HG02943 (cell line): ENCODE data around the gene USP21.
A peak's percentile ranks its signal among the peaks of the same experiment; 100 is the strongest.
"Not testable (repeated sequence)": the region's sequence is repeated elsewhere in the genome, so short reads cannot be mapped to it uniquely, and the experiment has no call there.

ENCODE experiments used
- ATAC-seq: cut with Tn5 transposase; IDR thresholded peaks from one replicate; pipeline ENCODE4 v1.9.1; 2021; ENCODE audit warnings: mild to moderate bottlenecking, low read depth, moderate library complexity; ENCODE audit not compliant: unreplicated experiment

The USP21 gene, protein sequence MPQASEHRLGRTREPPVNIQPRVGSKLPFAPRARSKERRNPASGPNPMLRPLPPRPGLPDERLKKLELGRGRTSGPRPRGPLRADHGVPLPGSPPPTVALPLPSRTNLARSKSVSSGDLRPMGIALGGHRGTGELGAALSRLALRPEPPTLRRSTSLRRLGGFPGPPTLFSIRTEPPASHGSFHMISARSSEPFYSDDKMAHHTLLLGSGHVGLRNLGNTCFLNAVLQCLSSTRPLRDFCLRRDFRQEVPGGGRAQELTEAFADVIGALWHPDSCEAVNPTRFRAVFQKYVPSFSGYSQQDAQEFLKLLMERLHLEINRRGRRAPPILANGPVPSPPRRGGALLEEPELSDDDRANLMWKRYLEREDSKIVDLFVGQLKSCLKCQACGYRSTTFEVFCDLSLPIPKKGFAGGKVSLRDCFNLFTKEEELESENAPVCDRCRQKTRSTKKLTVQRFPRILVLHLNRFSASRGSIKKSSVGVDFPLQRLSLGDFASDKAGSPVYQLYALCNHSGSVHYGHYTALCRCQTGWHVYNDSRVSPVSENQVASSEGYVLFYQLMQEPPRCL

DNA sequence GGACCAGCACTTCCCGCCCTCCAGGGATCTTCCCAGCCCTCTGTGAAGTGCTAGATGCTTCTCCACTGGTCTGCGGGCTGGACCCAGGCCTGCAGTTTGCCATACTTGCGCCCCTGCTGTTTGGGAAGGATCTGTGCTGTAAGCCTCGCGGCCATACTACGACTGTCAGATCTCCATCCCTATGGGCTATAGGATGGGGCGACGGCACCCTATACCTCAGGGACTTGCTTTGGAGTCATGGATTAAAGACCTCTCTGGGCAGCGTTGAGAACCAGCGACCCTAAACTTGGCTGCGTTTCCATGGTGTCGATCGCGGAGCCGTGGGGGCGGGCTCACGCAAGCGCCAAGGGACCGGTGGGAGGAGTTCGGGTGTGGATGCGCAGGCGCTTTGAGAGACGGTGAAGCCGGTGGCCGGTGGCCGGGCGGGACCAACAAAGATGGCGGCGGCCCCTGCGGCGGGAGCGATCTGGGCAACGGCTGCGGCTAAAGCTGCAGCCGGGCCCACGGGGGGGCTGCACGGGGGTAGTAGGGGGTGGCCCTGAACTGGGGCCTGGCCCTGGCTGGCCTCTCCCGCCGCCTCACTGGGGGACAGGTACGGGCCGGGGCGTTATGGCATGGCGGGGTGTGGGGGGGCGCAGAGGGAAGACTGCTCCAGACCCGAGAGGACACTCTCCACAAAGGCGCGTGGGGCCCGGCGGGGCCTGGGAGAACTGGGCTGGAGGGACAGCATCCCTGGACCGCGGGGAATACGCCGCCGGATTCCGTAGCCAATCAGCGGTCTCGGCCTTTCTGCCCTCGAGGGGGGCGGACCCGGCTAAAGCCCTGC is at the start of gene USP21:
Gene USP21, plus strand, starts transcription at position 414 of the 826 bp plus-strand sequence. CDS start 1,141 bp downstream, outside the sequence.
- peak; percentile 83 for ATAC-seq

DNA sequence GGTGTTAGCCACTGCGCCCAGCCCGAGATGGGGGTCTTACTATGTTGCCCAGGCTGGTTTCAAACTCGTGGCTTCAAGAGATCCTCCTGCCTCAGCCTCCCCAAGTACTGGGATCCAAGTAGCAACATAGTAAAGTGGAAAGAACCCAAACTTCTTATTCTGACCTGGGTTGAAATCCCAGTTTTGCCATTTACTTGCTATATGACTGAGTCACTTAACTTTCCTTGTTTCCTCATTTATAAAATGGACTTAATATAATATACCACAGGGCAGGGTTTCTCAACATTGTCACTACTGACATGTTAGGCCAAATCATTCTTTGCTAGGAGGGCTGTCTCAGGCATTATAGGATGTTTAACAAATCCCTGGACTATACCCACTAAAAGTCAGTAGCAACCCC is 48.2 kb upstream of the USP21 start:
- ATAC-seq = no peak

DNA sequence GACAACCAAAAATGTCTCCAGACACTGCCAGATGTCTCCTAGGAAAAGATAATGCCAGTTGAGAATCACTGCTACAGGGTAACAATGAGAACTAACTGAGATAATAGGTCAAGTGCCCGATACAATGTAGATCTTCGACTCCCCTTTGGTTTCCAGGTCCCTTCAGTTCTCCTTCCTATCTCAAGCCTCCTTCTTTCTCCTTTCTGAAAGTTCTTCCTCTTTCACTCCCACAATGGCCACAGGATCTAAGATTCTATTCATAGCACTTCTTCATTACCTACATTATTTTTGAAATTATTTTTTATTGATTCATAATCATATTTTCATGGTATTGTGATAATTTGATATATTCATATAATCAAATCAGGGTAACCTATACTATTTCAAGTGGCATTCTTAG is 47.8 kb upstream of the USP21 start:
- ATAC-seq = no peak

DNA sequence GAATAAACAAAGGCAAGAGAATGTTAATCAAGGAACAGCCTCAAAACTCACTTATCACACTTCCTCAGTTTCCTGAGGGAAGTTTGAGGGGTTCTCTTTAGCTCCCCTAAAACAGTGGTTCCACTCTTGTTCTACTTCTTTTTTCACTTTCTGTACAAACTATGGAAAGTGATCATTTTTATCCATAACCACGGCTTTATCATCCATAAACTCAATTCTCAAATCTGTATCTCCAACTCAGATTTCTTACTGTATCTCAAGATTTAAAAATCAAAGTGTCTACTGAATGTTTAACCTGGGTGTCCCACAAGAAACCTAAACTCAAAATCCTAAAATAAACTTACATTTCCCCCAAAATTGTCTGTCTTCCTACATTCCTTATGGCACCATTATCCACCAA is 45.4 kb upstream of the USP21 start:
- no peak for ATAC-seq

DNA sequence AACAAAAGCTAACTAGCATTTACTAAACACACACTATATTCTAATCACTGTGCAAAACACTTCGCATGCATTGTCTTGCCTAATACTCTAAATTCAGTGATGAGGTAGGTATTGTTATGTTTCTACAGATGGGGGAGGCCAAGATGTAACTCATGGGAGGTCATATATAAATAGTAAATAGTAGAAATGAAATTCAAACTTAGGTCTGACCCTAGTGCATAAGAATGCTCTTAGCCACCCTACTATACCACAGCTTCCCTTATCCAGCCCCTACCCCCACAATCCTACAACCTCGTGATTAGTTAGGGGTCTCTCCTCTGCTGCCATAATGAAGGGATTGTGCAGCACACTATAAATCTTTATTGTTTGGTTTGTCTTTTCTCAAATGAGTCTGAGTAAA is 44.7 kb upstream of the USP21 start:
- ATAC-seq = no peak

DNA sequence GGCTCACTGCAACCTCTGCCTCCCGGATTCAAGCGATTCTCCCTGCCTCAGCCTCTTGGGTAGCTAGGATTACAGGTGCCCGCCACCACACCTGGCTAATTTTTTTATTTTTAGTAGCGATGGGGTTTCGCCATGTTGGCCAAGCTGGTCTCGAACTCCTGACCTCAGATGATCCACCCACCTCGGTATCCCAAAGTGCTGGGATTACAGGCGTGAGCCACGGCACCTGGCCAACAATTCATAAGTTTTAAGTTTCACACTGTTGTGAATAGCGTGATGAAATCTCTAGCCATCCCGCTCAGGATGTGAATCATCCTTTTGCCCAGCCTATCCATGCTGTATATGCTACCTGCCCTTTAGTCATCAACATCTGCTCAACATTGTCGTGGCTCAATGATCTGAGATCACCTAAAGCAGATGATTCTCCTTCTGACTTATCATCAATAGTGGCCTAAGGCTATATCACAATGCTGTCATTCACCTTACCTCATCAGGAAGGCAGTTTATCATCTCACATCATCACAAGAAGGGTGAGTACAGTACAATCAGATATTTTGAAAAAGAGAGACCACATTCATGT is 44.1 kb upstream of the USP21 start:
- ATAC-seq = no peak

DNA sequence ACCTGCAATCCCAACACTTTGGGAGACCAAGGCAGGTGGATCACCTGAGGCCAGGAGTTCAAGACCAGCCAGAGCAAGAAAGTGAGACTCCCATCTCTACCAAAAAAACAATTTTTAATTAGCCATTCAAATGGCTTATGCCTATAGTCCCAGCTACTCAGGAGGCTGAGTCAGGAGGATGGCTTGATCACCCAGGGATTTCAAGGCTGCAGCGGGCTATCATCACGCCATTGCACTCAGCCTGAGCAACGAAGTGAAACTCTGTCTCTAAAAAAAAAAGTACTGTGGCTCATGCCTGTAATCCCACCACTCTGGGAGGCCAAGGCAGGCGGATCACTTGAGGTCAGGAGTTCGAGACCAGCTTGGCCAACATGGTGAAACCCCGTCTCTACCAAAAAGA is 43.3 kb upstream of the USP21 start:
- ATAC-seq = not testable (repeated sequence)

DNA sequence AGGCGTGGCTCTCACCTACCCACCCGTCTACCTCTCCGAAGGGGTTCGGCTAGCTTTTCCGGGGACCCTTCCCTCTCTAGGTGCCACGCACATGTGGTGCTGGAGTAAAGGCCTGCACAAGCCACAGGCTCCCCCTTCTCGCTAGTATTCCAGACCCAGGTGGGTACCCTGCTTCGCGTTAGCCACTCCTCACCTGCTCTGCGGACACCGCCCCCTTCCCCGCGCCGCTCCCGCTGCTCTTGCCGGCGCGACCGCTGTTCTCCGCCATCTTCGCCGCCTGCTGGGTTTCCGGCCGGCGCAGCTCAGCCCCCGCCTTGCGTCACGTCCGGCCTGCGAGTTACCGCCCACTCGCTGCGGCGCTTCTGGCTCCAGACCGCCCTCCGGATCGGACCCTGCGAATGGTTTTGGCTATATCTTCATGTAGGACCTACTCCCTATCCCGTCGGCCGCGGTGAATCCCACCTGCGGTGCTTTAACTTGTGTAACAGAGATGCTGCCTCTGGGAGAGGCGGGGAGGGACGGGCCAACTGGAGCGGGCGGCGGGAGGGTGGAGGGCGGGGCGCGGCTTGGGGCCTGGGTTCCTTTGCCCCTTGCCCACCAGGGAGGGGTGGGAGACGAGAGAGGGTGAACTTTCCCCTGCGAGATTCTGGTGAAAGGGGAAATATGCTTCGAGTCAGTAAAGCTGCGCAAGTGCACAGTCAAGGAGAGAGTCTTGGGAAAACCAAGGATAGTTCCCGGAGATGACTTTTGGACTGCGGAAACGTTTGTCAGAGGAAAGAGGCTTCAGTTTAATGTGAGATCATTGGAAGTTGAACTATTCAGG is 41.3 kb upstream of the USP21 start, which contains the start of the genes NIT1 and PFDN2:
Gene NIT1, plus strand, starts transcription at position 347 of the 823 bp plus-strand sequence. Its CDS starts 72 bp downstream, at position 419.
Gene PFDN2, minus strand, starts transcription at position 279 of the 823 bp plus-strand sequence. Its CDS starts 11 bp downstream, at position 268.
- peak; percentile 73 for ATAC-seq

DNA sequence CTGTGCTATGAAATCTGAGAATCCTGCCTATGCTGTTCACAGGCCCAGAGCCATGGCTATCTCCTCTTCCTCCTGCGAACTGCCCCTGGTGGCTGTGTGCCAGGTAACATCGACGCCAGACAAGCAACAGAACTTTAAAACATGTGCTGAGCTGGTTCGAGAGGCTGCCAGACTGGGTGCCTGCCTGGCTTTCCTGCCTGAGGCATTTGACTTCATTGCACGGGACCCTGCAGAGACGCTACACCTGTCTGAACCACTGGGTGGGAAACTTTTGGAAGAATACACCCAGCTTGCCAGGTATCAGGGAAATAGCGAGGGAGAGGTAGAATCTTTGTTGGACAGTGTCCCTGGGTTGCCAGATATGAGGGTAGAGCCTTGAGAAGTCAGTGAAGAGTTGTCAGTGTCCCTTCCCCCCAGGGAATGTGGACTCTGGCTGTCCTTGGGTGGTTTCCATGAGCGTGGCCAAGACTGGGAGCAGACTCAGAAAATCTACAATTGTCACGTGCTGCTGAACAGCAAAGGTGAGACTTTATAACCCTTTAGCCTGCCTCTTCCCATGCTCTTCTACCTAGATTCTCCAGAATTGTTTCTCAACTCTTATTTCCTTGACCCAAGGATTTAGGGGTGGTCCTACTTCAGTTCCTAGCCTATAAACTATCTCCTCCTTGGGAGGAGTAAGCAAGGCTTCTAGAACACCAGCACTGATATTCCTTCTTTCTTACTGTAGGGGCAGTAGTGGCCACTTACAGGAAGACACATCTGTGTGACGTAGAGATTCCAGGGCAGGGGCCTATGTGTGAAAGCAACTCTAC is 40.0 kb upstream of the USP21 start:
- no peak for ATAC-seq

DNA sequence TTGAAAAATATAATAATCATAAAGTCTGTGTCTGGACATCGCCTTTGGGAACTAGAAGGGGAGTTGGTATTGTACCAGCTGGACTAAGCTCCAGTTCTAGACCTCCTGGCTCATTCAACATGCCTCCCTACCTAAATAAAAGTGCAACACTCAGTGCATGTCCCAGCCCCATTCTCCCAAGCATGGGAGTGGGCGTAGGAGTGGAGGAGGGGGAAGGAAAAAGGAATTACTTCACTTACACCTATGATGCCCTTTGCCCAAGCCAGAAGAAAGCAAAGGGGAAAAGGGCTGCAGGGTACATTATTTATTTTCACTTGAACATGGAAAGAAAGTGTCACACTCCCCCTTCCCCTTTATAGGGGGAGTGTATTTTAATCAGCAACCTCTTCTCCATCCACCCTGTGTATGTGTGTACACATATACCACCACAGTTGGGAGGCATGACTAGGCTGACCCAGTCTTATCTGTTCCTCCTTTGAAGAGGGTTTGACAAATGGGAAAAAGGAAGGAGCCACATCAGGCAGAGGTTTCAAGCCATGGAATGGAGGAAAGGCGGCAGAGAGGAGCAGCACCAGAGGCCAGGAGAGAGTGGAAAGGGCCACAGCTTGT is 38.2 kb upstream of the USP21 start:
- ATAC-seq = no peak

DNA sequence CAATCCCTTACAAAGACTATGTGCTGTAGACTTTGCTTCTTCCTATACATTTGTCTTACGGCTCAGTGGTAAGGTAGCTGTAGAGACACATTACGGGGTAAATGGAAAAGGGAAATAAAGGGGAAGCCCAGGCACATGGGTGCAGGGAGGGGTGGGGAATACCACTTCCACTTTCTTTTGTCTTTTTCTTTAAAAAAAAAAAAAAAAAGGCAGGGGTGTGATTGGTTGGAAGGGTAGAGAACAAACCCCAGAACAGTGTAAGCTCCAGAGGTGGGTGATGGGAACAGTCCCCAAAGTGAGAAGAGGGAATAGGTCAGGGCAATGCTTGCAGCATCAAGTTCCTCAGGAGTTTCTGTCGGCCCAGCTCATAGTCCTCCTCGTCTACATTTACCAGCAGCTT is 37.5 kb upstream of the USP21 start:
- ATAC-seq = no peak

DNA sequence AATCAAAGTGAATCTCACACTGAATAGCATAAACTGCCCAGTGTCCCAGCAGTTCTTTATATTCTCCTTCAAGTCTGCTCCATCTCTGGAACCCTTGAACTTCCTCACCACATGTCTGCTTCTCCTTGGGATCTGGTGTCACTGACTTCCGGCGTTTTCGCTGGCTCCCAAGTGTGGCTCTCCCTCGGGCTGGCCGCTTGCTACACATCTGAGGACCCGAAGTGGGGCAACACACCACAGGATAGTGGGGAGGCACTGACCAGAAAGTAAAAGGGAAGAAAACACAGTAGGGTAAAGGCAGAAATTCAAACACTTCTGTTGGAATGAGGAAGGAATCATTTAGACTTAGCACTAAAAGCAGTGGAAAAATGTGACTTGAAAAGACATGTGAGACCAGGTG is 36.3 kb upstream of the USP21 start:
- ATAC-seq = no peak

DNA sequence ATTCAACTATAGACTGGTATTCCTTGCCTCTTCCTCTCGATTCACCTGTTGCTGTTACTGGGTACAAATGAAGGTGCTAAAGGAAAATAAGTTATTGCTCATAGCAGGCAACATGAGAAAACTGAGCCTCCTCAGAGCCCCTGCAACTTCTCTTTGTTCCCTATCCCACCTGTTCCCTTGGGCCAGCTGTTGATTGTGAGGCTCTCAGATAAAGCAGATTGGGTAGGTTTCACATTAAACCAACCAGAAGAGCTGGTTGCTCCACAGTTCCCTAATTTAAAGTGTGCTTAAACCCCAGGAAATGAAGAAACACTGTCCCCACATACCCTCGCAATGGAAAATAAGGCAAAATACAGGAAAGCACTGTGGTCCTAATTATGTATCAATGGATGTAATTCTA is 31.7 kb upstream of the USP21 start:
- ATAC-seq = no peak

DNA sequence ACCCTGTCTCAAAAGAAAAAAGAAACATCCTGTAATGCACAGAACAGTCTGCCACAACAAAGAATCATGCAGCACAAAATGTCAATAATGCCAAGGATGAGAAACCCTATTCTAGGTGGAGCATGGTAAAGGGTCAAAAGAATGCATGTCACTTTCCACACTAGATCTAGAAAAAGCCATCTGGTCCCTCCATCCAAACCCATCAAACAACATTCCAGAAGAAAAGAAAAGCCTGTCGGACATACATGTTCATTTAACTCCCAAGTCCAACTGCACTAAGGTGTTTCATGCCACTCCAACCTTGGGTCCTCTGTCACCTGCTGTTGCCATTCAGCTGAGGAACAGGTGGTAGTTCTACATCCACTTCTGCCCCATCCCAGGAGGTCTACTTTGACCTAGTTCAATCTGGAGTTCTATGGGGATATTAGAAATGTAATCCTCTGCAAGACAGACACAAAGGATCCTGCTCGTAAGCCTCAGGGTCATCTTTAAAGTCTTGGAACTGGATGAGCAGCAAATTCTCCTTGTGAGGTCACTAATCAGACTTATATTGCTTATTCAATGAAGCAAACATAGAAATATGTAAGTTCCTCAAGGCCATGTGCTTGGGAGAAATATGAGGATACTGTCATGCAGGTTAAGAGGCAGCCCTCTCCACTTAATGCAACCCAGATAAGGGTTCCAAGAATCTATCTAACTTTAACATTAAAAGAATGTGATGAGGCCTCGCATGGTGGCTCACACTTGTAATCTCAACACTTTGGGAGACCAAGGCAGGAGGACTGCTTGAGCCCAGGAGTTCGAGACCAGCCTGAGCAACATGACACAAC is 30.5 kb upstream of the USP21 start:
- no peak for ATAC-seq

DNA sequence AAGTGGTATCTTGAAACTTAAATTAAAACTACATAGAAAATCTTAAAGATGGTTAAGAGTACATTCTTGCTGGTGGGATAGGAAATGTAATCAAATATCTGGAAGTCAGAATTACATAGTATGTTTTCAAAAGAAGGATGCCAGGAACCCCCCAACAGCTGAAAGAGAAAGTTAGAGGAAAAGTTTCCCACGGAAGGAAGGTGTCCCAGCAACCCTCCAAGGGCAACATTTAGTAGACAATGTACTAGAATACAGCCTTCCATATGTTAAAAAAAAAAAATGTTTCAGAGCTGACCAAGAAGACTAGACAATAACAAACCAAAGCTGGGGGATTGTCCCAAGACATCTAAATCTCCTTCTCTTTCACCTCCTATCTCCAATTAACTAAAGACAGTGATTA is 29.0 kb upstream of the USP21 start:
- ATAC-seq = no peak

DNA sequence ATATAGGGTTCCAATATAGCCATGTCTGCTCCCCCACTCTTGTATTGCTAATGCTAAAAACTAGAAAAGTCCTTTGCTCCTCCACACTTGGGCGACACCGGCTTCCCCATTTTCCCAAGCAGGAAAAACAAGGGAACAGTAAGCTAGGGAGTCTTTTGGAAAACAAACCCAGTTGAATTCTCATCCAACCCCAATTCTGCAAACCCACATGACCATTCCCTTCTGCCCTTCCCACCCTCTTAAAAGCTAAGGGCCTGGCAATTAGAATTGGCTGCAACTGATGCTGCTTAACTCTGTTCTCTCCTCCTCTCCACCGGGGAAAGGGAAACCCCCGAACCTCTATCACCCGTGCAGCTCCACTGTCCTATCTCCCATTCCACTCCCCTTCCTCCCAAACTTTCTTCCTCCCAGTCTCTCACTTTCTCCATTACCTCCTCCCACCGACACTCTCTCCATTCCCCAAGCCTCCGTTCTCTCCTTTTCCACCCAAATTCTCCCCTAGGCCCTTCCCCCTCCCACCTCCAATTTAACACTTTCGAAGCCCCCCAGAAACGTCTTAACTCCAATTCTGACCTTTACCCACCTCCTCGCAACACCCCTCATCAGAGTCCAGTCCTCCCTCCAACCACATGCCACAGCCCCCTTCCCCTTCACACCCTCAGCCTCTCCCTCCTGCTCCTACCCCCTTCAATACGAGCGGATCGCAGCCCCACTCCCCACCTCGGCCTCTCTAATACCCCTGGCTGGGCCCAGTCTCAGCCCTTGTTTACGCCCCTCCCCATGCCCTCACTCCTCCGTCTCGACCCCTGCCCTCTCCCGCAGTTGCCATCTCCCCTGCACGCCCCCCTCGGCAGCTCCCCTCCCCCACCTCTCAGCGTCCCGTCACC is 27.5 kb upstream of the USP21 start:
- no peak for ATAC-seq
